ENCODE data around the gene OBSCN.

OBSCN gene

GRCh38 chr1:228372183-228373003 is 164.5 kb downstream of the OBSCN start:
- no peak for DNase-seq (ENCODE audit: low spot score)
- CTCF ChIA-PET: no interaction called here
- 0 out of 2 replicates have a peak overlapping the region, but pooled peaks have one; percentile 14 for H3K27ac ChIP-seq
- POLR2A ChIA-PET (ENCODE audit: low non-redundant PET): no interaction called here
- TF ChIP-seq CTCF (conservative IDR thresholded peaks at IDR 0.05; ENCODE audit: low read depth): no peak

GRCh38 chr1:228373004-228373680 is 165.3 kb downstream of the OBSCN start:
- TF ChIP-seq CTCF (conservative IDR thresholded peaks at IDR 0.05; ENCODE audit: low read depth): no peak
- peak overlapping the region; percentile 81; the same call in 1 of the 2 replicates for H3K27ac ChIP-seq
- POLR2A ChIA-PET (ENCODE audit: low non-redundant PET): no interaction called here
- DNase-seq (ENCODE audit: low spot score): no peak
- CTCF ChIA-PET: no interaction called here

- H3K27ac ChIP-seq: peak overlapping the region; percentile 81
- ChIA-PET CTCF (interaction anchor here (0.8 kb wide), 1 partner anchor 19 kb away, joined by 3 read pairs; no protein-coding TSS in a partner anchor), POLR2A (ENCODE audit: low non-redundant PET) (no interaction called here)
- DNase-seq (ENCODE audit: low spot score): no peak
- TF ChIP-seq CTCF (conservative IDR thresholded peaks at IDR 0.05; ENCODE audit: low read depth): no peak
Observed at GRCh38 chr1:228373681-228374571, 166.1 kb downstream of the OBSCN start.

GRCh38 chr1:228374711-228375577 is 167.1 kb downstream of the OBSCN start:
- ChIA-PET CTCF (interaction anchor here (0.8 kb wide), 1 partner anchor 18 kb away, joined by 3 read pairs; no protein-coding TSS in a partner anchor), POLR2A (ENCODE audit: low non-redundant PET) (no interaction called here)
- peak overlapping the region; percentile 81 for H3K27ac ChIP-seq
- no peak for TF ChIP-seq CTCF (conservative IDR thresholded peaks at IDR 0.05; ENCODE audit: low read depth)
- peak; percentile 57 for DNase-seq (ENCODE audit: low spot score)

- CTCF ChIA-PET: interaction anchor here (0.6 kb wide), 1 partner anchor 27 kb away, joined by 3 read pairs; no protein-coding TSS in a partner anchor
- peak overlapping the region; percentile 81 for H3K27ac ChIP-seq
- TF ChIP-seq CTCF (conservative IDR thresholded peaks at IDR 0.05; ENCODE audit: low read depth): no peak
- no peak for DNase-seq (ENCODE audit: low spot score)
- POLR2A ChIA-PET (ENCODE audit: low non-redundant PET): no interaction called here
Observed at GRCh38 chr1:228375578-228376261, 167.9 kb downstream of the OBSCN start.
